ENCODE measurements around the gene POLR2L. TPM values are rescaled to one million over a fixed set of nuclear protein-coding genes. Genes with fewer than 3 reads are reported as not detected.

Gene POLR2L
- total and polyA plus RNA-seq, 2 of the 13 experiments (the other 11 are each of a cell fraction or from before 2014, with no cell fraction given) = 104 to 114 TPM

- TF ChIP-seq ZBTB40 (IDR thresholded peaks at IDR 0.05) = no peak
- TF ChIP-seq ZBTB40 (CRISPR knock-in tag; IDR thresholded peaks at IDR 0.05) = no peak
Observed at GRCh38 chr11:826836-827145, 15.5 kb downstream of the POLR2L start (continued).

- H3K36me3 ChIP-seq (replicated peaks in 1 of 2; ENCODE audit: control insufficient read depth in 1 of 2, insufficient read depth in 2 of 2, low read length in 2 of 2) = peaks cover 7 to 22% of the 10 kb centered on the region in 2 experiments; a peak in 4 of 5 replicates
- H3K79me2 ChIP-seq (ENCODE audit: insufficient read depth, low read length) = peaks cover 8% of the 10 kb centered on the region
- peak overlapping the region; percentile 91 for H3K4me2 ChIP-seq (ENCODE audit: low read depth, low read length)
- DNase-seq (ENCODE audit: low spot score) (no peak), ATAC-seq (peak; percentile 3), FAIRE-seq (no peak)
- no peak overlapping the region for H2AFZ ChIP-seq (ENCODE audit: low read length)
- in situ Hi-C loops (cut with HindIII; ENCODE audit: extremely low pct_ligation_motif_present, low pct_unique_long_range_greater_than_20kb) (no loop called here), intact Hi-C loops (cut with micrococcal nuclease; ENCODE audit: unreplicated experiment) (no loop called here)
- peak overlapping the region; percentile 11 for H3K27ac ChIP-seq (ENCODE audit: extremely low read length, insufficient read depth, low read length)
- POLR2A ChIA-PET = interaction anchor here (0.9 to 16.1 kb wide), 7 partner anchors 7 to 121 kb away, joined by 3 to 264 read pairs (median 5); partner anchors contain the start of genes PNPLA2, POLR2L, RPLP2 and TSPAN4
- 13% methylated on average over 4 of the region's 9 CpGs for WGBS (ENCODE audit: low lambda C conversion rate)
- peak overlapping the region; percentile 74 for H3K9ac ChIP-seq (ENCODE audit: insufficient read depth, low read depth, low read length)
- H3K4me1 ChIP-seq (ENCODE audit: insufficient read depth, low read length) = peaks cover 65% of the 10 kb centered on the region
- H3K9me3 ChIP-seq (ENCODE audit: low read length) = no peaks in the 10 kb centered on the region
- peak overlapping the region; percentile 69 to 83 (median 80) for H3K4me3 ChIP-seq (replicated peaks in 1 of 3; ENCODE audit: insufficient read depth in 1 of 3, low read depth in 2 of 3, low read length in 3 of 3)
- TF ChIP-seq CCAR2 (optimal IDR thresholded peaks at IDR 0.05; ENCODE audit: low read depth, low read length) = no peak
- TF ChIP-seq PATZ1 (CRISPR knock-in tag; IDR thresholded peaks at IDR 0.05) = peak; percentile 37; the same call in 1 of the 2 replicates
- H3K27me3 ChIP-seq (ENCODE audit: control insufficient read depth in 1 of 2, insufficient read depth in 2 of 2, low read length in 2 of 2) = no peaks in the 10 kb centered on the region
- CTCF ChIA-PET (ENCODE audit: low intra/inter-chr PET ratio, low total read pairs) = no interaction called here
- H4K20me1 ChIP-seq (ENCODE audit: insufficient read depth, low read length) = peaks cover 7% of the 10 kb centered on the region
- BruUV-seq (replicated peaks) = no TSS peak
Observed at GRCh38 chr11:826227-826621, 16.1 kb downstream of the POLR2L start.
